HCEC 1CT (cell line): Measurements from ENCODE around the gene TSPAN3.
A peak's percentile ranks its signal among the peaks of the same experiment; 100 is the strongest.

Experiments
- DNase-seq: peaks from one replicate; pipeline ENCODE4 v3.0.0-alpha.2; 2017

TSPAN3 gene

GRCh38 chr15:77070495-77071304 lies at the start of gene TSPAN3:
TSS of gene TSPAN3 (minus strand) at chr15:77071109. CDS start at chr15:77070954, 155 bp downstream.
- peak; percentile 89 for DNase-seq

GRCh38 chr15:77120576-77120975 lies 49.7 kb upstream of the TSPAN3 start:
- no peak for DNase-seq

DNA sequence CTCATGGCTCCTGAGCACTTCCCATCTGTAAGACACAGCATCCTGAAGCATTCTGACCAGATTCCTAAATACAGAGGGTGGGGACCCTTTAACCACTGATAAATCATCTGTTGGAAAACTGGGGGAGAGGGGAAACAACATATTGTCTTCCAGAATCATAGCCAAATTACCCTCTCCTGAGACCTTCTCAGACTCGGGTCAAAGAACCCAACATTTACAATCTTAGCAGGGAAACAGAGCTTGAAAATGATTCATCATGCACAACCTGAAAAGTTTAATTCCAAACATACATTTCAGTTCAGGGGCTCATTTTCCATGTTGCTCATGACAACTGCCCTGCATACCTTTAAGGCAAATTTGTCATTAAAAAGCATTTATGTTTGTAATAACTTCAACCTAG lies 48.5 kb upstream of the TSPAN3 start:
- DNase-seq: no peak

DNA sequence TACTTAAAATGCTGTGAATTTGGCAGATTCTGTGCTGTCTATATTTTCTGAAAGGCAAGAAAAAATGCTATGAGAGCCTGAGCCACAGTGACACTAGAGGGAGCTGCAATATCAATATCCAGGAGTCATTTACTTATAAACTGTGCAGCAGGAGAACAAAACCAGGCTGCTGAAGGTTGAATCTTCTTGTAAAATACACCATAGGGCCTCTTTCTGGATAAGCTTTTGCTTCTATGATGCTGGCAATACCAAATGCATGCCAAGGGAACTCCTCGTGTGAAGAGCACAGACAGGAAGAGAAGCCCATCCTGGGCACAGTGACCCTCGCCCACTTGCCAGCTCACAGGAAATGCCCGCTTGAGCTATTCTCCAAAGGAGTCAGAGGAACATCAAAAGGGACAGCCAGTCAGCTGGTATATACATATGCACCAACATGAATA lies 48.0 kb upstream of the TSPAN3 start:
- DNase-seq: peak; percentile 71

GRCh38 chr15:77115179-77115578 lies 44.3 kb upstream of the TSPAN3 start:
- DNase-seq: no peak

DNA sequence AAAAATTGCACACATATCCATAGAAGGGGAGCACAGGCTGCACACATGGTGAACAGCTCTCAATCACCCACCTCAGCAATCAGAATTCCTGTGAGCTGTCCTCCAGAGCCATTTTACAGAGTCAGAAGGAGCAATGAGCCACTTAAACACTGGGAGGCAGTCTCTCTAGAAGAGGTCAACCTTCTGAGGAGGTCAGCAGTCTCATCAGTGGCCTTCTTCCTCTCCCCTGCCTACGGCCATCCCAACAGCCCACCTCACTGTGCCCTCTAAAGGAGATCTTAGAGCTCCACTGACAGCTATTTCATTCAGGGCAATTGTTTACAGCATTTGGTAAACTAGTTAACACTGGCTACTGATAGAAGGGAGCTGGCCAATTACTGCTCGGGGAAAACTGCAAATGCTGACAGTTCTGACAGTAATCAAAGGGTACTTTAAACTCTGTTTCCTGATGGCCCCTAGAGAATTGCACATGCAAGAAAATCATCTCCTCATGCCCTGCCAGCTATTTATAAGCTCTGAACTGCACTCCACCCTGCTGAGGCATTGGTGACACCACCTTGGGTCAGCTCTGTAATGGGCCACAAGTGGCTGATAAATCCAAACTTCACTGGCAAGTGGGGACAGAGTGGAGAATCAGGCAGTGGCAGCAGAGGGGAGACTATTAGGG lies 42.1 kb upstream of the TSPAN3 start:
- DNase-seq: no peak

DNA sequence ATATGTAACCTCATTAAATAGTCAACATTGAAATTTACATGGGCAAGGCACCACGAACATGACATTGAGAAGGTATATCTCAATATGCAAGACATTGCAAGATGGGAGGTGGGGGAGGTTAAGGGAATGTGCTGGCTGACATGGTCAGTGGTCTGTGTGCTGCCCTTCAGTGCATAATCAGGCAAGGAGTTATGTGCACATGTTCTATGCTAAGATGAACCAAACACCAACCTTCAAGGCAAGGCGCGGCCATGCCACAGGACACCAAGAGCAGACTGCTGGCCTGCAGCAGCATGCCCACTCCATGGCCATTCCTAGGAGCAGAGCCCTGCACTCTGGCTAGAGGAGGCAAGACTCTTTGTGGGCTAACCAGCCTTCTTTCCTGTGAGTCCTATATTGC lies 40.9 kb upstream of the TSPAN3 start:
- no peak for DNase-seq

DNA sequence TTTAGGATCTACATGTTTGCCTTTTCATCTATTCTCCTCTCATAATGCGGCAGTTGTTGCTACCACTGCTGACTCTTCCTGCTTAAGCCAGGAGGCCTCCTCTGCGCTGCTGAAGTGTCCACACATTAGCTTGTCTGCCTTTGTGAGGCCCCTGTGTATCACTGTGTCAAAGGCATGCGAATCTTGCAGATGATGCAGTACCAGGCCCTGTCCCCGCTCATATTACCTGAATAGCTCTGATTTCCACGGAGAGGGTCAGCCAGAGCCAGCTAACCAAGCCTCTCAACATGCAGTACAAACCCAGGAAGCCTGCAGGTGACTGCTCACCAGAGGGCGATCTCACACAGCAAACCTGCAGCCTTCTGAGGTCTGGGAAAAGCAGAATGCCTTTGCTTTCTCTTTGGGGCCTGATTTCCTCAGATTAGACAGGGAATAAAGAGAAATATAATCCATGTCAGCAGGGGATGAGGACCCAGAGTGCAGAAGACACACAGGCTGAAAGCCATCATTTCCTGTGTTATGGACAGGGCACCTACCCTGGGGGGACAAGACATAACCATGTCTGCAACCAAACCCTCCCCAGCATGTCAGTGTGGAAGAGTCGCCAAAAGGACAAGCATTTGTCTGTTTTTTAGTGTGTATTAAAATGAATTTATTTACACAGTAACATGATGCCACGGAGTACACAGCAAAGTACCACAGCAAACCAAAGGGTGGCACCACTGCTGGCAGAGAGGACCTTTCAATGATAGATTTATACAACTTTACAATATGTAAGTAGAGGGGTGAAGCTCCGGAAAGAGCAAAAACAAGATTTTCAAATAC lies 36.8 kb upstream of the TSPAN3 start:
- DNase-seq: peak; percentile 34

DNA sequence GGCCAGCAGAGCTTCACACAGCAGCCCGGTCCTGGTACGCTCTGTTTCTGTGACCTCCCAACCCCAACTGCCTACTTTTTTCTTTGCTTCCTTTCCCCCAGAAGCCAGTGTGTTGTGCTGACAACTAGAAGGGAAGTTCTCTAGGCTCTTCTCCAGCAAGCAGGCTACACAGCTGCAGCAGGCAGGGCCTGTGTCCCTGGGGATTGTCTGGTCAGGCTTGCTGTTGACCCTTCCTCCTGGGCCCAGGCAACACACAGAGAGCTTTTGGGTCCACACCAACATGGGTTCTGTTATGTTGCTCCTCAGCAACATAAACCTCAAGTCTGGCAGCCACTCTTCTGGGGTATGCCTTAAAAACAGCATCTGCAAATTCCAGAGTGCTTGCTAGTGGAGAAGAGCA lies 36.2 kb upstream of the TSPAN3 start:
- no peak for DNase-seq

DNA sequence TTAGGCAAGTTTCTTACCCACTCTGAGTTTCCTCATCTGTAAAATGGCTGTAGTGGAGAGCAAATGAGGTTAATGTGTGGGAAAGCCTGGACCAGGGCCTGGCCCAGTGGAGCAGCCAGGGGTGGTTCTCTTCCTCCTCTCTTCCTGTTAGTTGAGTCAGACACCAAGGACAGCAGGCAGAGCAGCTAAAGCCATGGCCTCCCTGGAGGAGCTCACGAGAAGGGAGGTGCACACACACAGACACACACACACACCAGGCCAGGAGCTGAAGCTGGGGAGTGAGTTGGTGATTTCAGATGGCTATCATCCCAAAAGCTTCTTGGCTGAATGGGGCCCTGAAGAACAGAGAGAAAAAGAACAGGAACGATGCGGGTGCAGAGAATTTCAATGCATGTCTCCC lies 33.2 kb upstream of the TSPAN3 start:
- no peak for DNase-seq

DNA sequence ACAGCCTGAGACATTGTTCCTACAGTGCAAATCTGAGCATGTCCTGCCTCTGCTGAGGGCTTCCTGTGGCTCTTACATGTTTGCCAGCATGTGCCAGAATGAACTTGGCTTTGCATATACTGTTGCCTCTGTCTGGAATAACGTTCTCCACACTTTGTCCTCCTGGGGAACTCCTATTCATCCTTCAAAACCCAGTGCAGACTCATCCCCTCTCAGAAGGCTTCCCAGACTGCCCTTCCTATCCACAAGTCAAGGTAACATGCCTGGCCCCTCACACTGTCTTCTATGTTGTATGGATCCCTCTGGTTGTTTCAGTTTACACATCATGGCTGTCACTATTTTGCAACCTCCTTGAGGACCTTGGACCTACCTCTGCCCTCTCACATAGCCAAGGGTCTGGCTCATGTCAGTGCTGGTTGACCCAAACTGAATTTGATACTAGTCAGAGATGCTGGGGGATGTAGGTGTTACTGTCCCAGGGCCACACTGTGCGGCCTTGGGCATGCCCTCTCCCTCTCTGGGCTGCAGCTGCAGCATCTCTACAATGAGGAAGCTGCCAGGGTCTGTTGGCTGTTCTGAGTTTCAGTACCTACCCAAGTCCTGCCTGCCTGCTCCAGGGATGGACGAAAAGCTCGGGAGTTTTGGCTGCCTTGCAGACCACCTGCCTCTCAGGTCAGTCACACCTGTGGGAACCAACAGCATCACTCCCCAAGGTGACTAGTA lies 29.0 kb upstream of the TSPAN3 start:
- no peak for DNase-seq

- DNase-seq: no peak
Observed at GRCh38 chr15:77098572-77098971, 27.7 kb upstream of the TSPAN3 start.

- DNase-seq: no peak
Observed at GRCh38 chr15:77097921-77098320, 27.0 kb upstream of the TSPAN3 start.

- no peak for DNase-seq
Observed at GRCh38 chr15:77097248-77097721, 26.4 kb upstream of the TSPAN3 start.

- DNase-seq: no peak
Observed at GRCh38 chr15:77096541-77096940, 25.6 kb upstream of the TSPAN3 start.

- no peak for DNase-seq
Observed at GRCh38 chr15:77096138-77096537, 25.2 kb upstream of the TSPAN3 start.

GRCh38 chr15:77094397-77095030 lies 23.6 kb upstream of the TSPAN3 start:
- no peak for DNase-seq

DNA sequence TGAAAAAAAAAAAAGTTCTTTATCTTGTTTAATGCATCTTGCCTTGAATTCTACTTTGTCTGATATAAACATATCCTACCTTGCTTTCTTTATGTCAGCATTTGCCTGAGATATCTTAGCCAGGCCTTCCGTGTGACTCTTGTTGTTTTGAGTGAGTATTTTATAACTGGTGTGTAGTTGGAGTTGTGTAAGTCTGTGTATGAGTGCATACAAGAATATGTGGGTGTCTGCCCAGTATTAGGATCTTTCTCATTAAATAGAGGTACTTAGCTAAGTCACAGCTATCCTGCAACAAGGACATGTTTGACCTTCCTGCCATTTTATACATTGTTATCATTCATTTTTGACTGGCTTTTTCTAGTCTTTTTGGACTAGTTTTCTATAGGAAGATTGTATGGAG lies 22.5 kb upstream of the TSPAN3 start:
- DNase-seq: no peak

DNA sequence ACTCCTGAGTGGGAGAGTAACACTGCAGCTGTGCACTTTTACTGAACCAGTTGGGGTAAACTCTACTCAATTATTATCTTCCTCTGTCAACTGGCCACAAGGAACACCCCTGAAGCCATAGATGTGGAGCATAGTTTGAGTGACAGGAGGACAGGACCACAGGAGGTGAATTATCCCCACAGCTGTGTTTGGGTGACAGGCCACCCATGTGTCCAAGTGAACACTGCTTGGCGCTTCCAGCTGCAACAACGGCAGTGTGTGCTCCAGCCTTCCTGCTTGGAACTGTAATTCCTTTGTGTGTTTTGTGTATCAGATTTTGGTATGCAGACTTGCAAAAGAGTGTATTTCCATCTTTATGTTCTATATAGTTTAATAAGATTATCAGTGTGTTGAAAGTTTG lies 20.2 kb upstream of the TSPAN3 start:
- no peak for DNase-seq

DNA sequence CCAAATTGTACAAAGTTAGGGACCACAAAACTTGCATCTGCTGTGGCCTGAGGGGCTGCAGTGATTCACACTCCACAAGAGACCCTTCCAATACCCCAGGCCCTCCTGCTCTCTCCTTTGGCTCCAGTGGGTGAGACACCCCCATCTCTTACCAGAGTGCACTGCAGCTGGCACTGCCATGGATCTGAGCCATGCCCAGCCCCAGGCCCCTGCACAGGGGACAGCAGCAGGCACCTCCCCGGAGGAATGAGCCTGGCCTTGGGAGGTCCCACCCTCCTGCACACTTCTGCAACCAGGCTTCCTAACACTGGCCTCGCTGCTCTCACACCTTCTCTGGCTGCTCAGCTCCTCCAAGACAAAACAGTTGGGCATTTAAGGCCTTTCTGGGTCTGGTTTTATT lies 16.3 kb upstream of the TSPAN3 start:
- DNase-seq: no peak

DNA sequence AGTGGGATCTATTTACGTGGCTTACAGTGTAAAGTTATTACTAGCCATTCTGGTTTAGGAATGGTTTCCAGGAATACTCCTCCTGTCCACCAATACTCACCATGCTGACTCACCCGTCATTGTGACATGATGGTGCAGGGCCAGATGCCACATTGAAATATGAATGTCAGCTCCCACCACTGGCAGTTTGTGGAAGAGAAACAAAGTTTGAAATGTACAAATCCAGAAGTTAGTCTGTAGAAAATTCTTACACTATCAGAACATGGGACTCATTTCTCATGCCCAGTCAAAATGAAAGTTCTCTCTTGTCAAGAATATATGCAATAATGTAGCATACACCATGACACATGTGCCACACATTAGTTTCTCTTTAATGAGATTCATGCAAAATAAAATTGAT lies 14.4 kb upstream of the TSPAN3 start:
- DNase-seq: peak; percentile 32

- no peak for DNase-seq
Observed at GRCh38 chr15:77084436-77084835, 13.5 kb upstream of the TSPAN3 start.
